Hepatocyte (in vitro differentiated cells): ENCODE results near the gene OPA3.

ENCODE experiments used
- CTCF ChIP-seq: fragments of 200-600 bp; sonication (generic); IDR thresholded peaks from 2 replicates; pipeline ENCODE4 v1.5.1; 2016; ENCODE audit warnings: antibody characterized with exemption, mild to moderate bottlenecking; ENCODE audit not compliant: poor library complexity
- EZH2 ChIP-seq: fragments of 200-600 bp; sonication (generic); IDR thresholded peaks from 2 replicates; pipeline ENCODE4 v1.6.1; 2016; ENCODE audit warnings: antibody characterized with exemption, mild to moderate bottlenecking, borderline replicate concordance
- EZH2phosphoT487 ChIP-seq: fragments of 200-600 bp; sonication (generic); IDR thresholded peaks from one replicate; pipeline ENCODE4 v1.6.1; 2018; ENCODE audit warnings: antibody characterized with exemption, mild to moderate bottlenecking, low read depth, moderate library complexity; ENCODE audit not compliant: unreplicated experiment, severe bottlenecking

- TF ChIP-seq EZH2 (no peak), CTCF (no peak), EZH2phosphoT487 (no peak)
These were observed 42.4 kb downstream of the OPA3 start for GRCh38 chr19:45542234-45542668.
